Parathyroid adenoma (tissue), 2 donors: Measurements from ENCODE around the gene AGK.

Experiments used
- H2AFZ ChIP-seq: fragments of 300-600 bp; sonication (generic); one replicate; pipeline ENCODE4 v1.7.0; 2017; ENCODE audit warnings: antibody characterized with exemption, mild to moderate bottlenecking
- H3K27ac ChIP-seq: fragments of 300-600 bp; sonication (generic); one replicate; pipeline ENCODE4 v1.7.0; 2017
- H3K27me3 ChIP-seq: fragments of 300-600 bp; sonication (generic); one replicate; pipeline ENCODE4 v1.7.0; 2017; ENCODE audit warnings: low read length; ENCODE audit not compliant: control insufficient read depth, insufficient read depth
- H3K36me3 ChIP-seq: fragments of 300-600 bp; sonication (generic); one replicate; pipeline ENCODE4 v1.7.0; 2017; ENCODE audit warnings: low read length; ENCODE audit not compliant: control insufficient read depth, insufficient read depth
- H3K4me1 ChIP-seq: fragments of 300-600 bp; sonication (generic); one replicate; pipeline ENCODE4 v1.7.0; 2017; ENCODE audit warnings: control low read depth
- H3K4me2 ChIP-seq: fragments of 300-600 bp; sonication (generic); one replicate; pipeline ENCODE4 v1.7.0; 2017; ENCODE audit warnings: low read length
- H3K4me3 ChIP-seq: fragments of 300-600 bp; sonication (generic); one replicate; pipeline ENCODE4 v1.7.0; 2017; ENCODE audit warnings: low read depth, low read length
- H3K79me2 ChIP-seq: fragments of 300-600 bp; sonication (generic); one replicate; pipeline ENCODE4 v1.7.0; 2017; ENCODE audit warnings: control low read depth
- H3K9ac ChIP-seq: fragments of 300-600 bp; sonication (generic); one replicate; pipeline ENCODE4 v1.7.0; 2017; ENCODE audit warnings: mild to moderate bottlenecking
- H3K9me3 ChIP-seq: fragments of 300-600 bp; sonication (generic); one replicate; pipeline ENCODE4 v1.7.0; 2017; ENCODE audit warnings: low read length; ENCODE audit not compliant: control insufficient read depth
- TF ChIP-seq, protein P1 (sequence below): fragments of 300-600 bp; sonication (generic); IDR thresholded peaks from one replicate; pipeline ENCODE4 v1.7.0; 2017; ENCODE audit warnings: antibody characterized with exemption, mild to moderate bottlenecking
- donor health status: primary hyperparathyroidism.

Gene AGK

DNA sequence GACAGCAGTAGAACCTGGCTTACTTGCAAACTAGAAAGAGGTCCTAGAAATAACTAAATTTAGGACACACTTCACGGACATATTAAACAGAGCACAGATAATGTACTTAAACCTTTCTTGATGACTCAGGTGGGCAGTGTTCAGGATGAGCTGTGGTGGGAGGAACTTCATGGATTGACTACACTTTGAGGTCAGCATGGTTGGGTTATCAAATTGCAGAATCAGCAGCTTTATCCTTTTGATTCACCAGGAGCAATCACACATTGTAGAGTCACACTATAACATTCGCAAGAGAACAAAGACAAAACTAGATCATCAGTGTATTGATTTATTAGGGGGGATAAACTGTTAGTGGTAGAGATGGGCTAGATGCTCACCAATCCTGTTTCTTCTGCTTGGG lies 38.6 kb upstream of the AGK start:
- H3K27me3 ChIP-seq = no peaks in the 10 kb centered on the region
- TF ChIP-seq, protein P1, sequence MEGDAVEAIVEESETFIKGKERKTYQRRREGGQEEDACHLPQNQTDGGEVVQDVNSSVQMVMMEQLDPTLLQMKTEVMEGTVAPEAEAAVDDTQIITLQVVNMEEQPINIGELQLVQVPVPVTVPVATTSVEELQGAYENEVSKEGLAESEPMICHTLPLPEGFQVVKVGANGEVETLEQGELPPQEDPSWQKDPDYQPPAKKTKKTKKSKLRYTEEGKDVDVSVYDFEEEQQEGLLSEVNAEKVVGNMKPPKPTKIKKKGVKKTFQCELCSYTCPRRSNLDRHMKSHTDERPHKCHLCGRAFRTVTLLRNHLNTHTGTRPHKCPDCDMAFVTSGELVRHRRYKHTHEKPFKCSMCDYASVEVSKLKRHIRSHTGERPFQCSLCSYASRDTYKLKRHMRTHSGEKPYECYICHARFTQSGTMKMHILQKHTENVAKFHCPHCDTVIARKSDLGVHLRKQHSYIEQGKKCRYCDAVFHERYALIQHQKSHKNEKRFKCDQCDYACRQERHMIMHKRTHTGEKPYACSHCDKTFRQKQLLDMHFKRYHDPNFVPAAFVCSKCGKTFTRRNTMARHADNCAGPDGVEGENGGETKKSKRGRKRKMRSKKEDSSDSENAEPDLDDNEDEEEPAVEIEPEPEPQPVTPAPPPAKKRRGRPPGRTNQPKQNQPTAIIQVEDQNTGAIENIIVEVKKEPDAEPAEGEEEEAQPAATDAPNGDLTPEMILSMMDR = no peak
- H3K4me2 ChIP-seq = no peak overlapping the region
- no peak overlapping the region for H3K9ac ChIP-seq
- no peak overlapping the region for H3K4me3 ChIP-seq
- no peaks in the 10 kb centered on the region for H3K4me1 ChIP-seq
- H2AFZ ChIP-seq = peak overlapping the region; percentile 95
- no peaks in the 10 kb centered on the region for H3K9me3 ChIP-seq
- no peaks in the 10 kb centered on the region for H3K36me3 ChIP-seq
- H3K27ac ChIP-seq = no peak overlapping the region
- no peaks in the 10 kb centered on the region for H3K79me2 ChIP-seq

DNA sequence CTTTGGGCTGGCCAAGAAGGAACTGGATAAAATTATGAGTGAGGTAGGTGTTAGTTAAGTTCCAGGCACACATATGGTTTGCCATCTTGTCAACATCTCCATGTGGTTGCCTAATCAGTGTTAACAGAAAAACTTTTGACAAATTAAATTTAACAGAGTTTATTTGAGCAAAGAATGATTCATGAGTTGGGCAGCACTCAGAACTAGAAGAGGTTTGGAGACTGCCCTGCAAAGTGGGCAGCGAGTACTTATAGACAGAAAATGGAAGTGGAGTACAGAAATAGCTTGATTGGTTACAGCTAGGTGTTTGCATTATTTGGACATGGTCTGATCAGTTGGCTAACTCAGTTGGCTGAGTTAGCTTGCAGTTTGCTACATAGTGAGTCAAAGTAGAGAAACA lies 37.5 kb upstream of the AGK start:
- no peak overlapping the region for H3K9ac ChIP-seq
- no peak overlapping the region for H3K4me2 ChIP-seq
- no peaks in the 10 kb centered on the region for H3K4me1 ChIP-seq
- H3K79me2 ChIP-seq = no peaks in the 10 kb centered on the region
- no peak overlapping the region for H2AFZ ChIP-seq
- H3K36me3 ChIP-seq = no peaks in the 10 kb centered on the region
- H3K27me3 ChIP-seq = no peaks in the 10 kb centered on the region
- H3K27ac ChIP-seq = no peak overlapping the region
- H3K4me3 ChIP-seq = no peak overlapping the region
- TF ChIP-seq, protein P1 = no peak
- no peaks in the 10 kb centered on the region for H3K9me3 ChIP-seq

GRCh38 chr7:141515941-141516340 lies 35.3 kb upstream of the AGK start:
- no peaks in the 10 kb centered on the region for H3K27me3 ChIP-seq
- H3K4me3 ChIP-seq = no peak overlapping the region
- no peak overlapping the region for H3K9ac ChIP-seq
- no peaks in the 10 kb centered on the region for H3K4me1 ChIP-seq
- H3K36me3 ChIP-seq = no peaks in the 10 kb centered on the region
- TF ChIP-seq, protein P1 = no peak
- no peak overlapping the region for H3K27ac ChIP-seq
- H3K4me2 ChIP-seq = no peak overlapping the region
- H3K79me2 ChIP-seq = no peaks in the 10 kb centered on the region
- no peaks in the 10 kb centered on the region for H3K9me3 ChIP-seq
- H2AFZ ChIP-seq = no peak overlapping the region

GRCh38 chr7:141519623-141520022 lies 31.6 kb upstream of the AGK start:
- no peak overlapping the region for H3K27ac ChIP-seq
- H3K9me3 ChIP-seq = no peaks in the 10 kb centered on the region
- H3K4me1 ChIP-seq = no peaks in the 10 kb centered on the region
- H3K4me2 ChIP-seq = no peak overlapping the region
- no peak overlapping the region for H3K4me3 ChIP-seq
- no peaks in the 10 kb centered on the region for H3K79me2 ChIP-seq
- no peak overlapping the region for H3K9ac ChIP-seq
- H2AFZ ChIP-seq = no peak overlapping the region
- no peaks in the 10 kb centered on the region for H3K27me3 ChIP-seq
- TF ChIP-seq, protein P1 = no peak
- no peaks in the 10 kb centered on the region for H3K36me3 ChIP-seq

DNA sequence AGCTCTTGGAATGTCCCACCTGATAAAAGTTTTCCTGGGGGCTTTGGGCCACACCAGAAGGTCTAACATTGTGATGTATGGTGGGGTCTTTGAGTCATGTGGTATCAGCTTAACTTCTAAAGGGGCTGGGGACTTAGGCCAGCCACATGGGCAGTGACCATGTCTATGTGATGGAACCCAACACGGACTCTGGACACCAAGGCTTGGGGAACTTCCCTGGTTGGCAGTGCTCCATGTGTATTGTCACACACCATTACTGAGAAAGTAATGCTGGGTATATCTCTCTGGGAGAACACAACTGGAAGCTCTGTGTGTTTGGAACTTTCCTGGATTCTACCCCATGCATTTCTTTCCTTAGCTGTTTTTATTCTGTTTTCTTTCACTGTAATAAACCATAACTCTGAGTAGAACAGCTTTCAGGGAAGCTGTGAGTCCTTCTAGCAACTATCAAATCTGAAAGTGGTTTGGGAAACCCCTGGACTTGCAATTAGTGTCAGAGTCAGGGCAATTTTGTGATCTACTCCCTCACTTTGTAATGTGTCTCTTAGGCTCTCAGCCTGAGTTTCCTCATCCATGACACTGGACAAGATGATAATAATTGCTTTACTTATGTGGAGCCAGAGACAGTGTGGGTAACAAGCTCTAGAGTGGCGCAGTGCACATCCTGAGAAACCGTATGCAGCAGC lies 28.4 kb upstream of the AGK start:
- H3K4me2 ChIP-seq = no peak overlapping the region
- no peak overlapping the region for H2AFZ ChIP-seq
- H3K4me1 ChIP-seq = no peaks in the 10 kb centered on the region
- H3K27ac ChIP-seq = no peak overlapping the region
- H3K79me2 ChIP-seq = no peaks in the 10 kb centered on the region
- H3K36me3 ChIP-seq = no peaks in the 10 kb centered on the region
- TF ChIP-seq, protein P1 = no peak
- no peak overlapping the region for H3K4me3 ChIP-seq
- no peaks in the 10 kb centered on the region for H3K27me3 ChIP-seq
- H3K9ac ChIP-seq = no peak overlapping the region
- H3K9me3 ChIP-seq = no peaks in the 10 kb centered on the region
